RWPE1 (cell line): Measurements from ENCODE around the gene LAMC1.

Source experiments
- CTCF ChIA-PET: fragments of 350-600 bp; sonication (Branson Sonifier 250); formaldehyde crosslinking; extraction: SDS; loops from one replicate; lab custom pipeline; 2021; lab: Yijun Ruan, JAX
- POLR2A ChIA-PET: fragments of 400-600 bp; formaldehyde crosslinking; extraction: SDS; loops from one replicate; lab custom pipeline; 2020; ENCODE audit warnings: antibody characterized with exemption; ENCODE audit not compliant: low non-redundant PET; lab: Yijun Ruan, JAX
- DNase-seq: peaks from one replicate; pipeline ENCODE4 v3.0.0; 2012; ENCODE audit warnings: low spot score
- H3K27ac ChIP-seq: fragments of 450-650 bp; 2 replicates; pipeline ENCODE4 v1.5.1; 2017
- TF ChIP-seq, protein P1 (sequence below): fragments of 450-650 bp; conservative IDR thresholded peaks from 2 replicates; pipeline ENCODE4 v1.5.1; 2017; ENCODE audit warnings: low read depth, mild to moderate bottlenecking

Gene LAMC1

DNA sequence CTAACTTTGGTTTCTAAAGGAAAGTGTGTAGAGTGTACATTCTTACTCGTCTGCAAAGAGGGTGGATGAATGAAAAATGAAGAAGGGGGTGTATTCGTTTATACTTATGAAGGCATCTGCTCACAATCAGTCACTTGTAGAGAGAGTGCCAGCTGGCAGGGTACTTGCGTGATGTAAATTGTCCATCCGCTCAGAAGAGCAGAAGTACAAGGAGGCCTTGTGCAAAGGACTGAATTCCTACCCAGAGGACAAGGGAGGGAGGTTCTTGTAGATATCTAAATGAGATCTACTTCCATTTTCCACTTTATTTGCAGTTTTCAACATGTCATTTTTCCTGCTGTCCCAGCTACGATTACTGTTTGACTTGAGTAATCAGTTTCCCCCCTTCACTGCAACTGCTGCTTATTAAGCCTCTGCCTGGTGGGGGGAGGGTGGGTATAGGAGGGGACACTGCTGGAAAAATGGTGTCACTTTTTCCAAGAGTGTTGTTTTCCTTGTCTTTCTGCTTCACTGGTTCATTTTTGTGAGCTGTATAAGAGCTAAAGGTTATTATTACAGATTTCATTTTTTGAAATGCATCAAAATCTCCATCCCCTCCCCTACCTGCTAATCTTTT lies 67.3 kb downstream of the LAMC1 start:
- H3K27ac ChIP-seq = no peak overlapping the region
- TF ChIP-seq, protein P1, sequence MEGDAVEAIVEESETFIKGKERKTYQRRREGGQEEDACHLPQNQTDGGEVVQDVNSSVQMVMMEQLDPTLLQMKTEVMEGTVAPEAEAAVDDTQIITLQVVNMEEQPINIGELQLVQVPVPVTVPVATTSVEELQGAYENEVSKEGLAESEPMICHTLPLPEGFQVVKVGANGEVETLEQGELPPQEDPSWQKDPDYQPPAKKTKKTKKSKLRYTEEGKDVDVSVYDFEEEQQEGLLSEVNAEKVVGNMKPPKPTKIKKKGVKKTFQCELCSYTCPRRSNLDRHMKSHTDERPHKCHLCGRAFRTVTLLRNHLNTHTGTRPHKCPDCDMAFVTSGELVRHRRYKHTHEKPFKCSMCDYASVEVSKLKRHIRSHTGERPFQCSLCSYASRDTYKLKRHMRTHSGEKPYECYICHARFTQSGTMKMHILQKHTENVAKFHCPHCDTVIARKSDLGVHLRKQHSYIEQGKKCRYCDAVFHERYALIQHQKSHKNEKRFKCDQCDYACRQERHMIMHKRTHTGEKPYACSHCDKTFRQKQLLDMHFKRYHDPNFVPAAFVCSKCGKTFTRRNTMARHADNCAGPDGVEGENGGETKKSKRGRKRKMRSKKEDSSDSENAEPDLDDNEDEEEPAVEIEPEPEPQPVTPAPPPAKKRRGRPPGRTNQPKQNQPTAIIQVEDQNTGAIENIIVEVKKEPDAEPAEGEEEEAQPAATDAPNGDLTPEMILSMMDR = no peak
- ChIA-PET CTCF (interaction anchor here (0.5 to 0.8 kb wide), 2 partner anchors 123 to 511 kb away, joined by 4 to 5 read pairs; no protein-coding TSS in a partner anchor), POLR2A (interaction anchor here (0.7 kb wide), 1 partner anchor 380 kb away, joined by 3 read pairs; no protein-coding TSS in a partner anchor)
- DNase-seq = no peak

DNA sequence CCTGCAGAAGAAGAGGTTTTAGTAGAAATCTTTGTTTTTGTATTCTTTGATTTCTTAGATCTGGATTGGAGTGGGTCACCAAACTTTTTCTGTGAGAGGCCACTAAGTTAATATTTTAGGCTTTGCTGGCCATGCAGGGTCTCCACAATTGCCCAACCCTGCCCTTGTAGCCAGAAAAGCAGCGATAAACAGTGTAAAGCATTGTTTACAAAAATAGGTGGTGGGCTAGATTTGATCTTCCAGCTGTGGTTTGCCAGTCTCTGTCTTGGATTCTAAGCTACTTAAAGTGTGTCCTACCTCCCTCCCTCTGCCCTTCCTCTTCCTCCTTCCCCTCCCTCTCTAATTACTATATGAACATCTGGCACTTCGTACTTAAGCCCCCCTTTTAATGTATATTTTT lies 68.0 kb downstream of the LAMC1 start:
- ChIA-PET POLR2A (interaction anchor here (0.7 kb wide), 1 partner anchor 380 kb away, joined by 3 read pairs; no protein-coding TSS in a partner anchor), CTCF (interaction anchor here (0.5 kb wide), 1 partner anchor 511 kb away, joined by 4 read pairs; no protein-coding TSS in a partner anchor)
- TF ChIP-seq, protein P1 = no peak
- DNase-seq = no peak
- no peak overlapping the region for H3K27ac ChIP-seq

DNA sequence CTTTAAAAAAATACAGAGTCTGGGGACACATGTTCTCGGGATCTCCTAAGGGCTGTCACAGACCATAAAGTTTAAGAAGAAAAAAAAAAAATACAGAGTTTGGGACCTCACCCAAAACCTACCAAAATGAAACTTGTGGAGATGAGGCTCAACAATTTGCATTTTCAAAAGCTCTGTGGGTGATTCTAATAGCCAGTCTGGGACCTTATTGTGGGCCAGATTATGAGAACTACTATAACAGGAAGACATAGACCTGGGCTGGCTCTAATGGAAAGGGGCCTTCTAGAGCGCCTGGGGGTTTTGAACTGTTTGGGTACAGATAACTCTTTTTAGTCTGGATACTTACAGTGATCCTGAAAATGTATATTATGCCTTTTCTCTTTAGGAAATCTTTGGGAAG lies 69.1 kb downstream of the LAMC1 start:
- no peak overlapping the region for H3K27ac ChIP-seq
- TF ChIP-seq, protein P1 = no peak
- no peak for DNase-seq
- ChIA-PET POLR2A (no interaction called here), CTCF (interaction anchor here (0.6 kb wide), 1 partner anchor 103 kb away, joined by 3 read pairs; no protein-coding TSS in a partner anchor)

DNA sequence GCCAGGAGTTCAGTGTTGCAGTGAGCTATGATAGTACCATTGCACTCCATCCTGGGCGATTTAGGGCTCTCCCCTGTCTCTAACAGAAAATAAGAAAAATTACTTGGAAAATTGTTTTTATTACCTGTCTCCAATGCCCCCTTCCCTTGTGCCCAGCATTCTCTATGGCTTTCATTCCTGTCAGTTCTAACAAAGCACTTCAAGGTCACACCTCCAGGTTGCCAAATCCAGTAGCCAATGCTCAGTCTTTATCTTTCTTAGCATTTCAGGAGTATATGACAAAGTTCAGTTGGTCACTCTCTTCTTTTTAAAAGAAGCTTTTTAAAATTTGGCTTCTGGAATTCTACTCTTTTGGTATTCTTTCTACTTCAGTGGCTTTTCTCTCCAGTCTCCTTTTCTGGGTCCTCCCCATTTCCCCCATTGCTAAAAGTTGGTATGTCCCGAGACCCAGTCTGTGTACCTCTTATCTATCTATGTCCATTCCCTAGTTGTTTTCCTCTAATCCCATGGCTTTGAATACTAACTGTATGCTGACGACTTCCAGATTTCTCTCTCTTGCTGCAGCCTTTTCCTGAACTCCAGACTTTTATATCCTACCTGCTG lies 69.9 kb downstream of the LAMC1 start:
- TF ChIP-seq, protein P1 = no peak
- CTCF ChIA-PET = interaction anchor here (0.6 kb wide), 1 partner anchor 62 kb away, joined by 3 read pairs; no protein-coding TSS in a partner anchor
- no peak overlapping the region for H3K27ac ChIP-seq
- POLR2A ChIA-PET = interaction anchor here (0.6 kb wide), 1 partner anchor 300 kb away, joined by 3 read pairs; no protein-coding TSS in a partner anchor
- DNase-seq = no peak

DNA sequence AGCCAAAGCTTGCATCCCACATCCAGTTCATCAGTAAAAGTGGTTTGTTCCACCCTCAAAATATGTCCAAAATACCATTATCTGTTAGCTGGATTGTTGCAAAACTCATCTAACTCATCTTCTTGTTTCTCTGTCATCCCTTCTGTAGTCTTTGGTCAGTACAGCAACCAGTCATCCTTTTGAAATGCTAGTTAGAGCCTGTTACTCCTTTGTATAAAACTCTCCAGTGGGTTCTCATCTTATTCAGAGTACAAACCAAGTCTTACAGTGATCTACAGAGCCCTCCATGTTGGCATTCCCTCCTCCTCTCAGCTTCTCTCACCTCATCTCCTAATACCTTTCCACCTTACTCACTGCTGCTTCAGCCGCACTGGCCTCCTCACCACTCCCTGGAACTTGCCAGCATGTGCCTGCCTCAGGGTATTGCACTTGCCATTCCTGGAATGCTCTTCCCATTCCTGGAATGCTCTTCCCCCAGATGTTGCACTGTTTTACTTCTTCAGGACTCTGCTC lies 70.6 kb downstream of the LAMC1 start:
- ChIA-PET POLR2A (interaction anchor here (0.6 kb wide), 1 partner anchor 300 kb away, joined by 3 read pairs; no protein-coding TSS in a partner anchor), CTCF (interaction anchor here (0.6 kb wide), 1 partner anchor 63 kb away, joined by 3 read pairs; no protein-coding TSS in a partner anchor)
- H3K27ac ChIP-seq = peak overlapping the region; percentile 40; the same call in 1 of the 2 replicates
- TF ChIP-seq, protein P1 = no peak
- DNase-seq = peak; percentile 89

DNA sequence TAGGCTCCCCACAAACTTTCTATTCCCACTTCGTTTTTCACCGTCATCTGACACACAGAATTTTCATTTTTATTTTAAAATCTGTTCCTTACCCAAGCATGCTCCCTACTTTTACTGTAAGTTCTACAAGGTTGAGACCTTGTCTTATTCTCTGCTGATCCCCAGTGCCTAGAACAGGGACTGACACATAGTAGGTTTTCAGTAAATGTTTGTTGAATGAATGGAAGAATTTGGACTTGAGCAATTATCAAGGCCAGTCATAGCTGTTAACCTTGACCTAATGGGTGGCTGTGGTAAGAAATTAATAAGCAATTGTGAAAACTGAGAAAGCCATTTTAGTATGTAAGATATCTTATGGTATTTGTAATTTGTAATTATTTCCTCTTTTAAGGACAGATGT lies 71.1 kb downstream of the LAMC1 start:
- ChIA-PET POLR2A (no interaction called here), CTCF (no interaction called here)
- TF ChIP-seq, protein P1 = no peak
- no peak for DNase-seq
- peak overlapping the region; percentile 40; the same call in 1 of the 2 replicates for H3K27ac ChIP-seq
